Left cardiac atrium (tissue), 4 donors: Measurements from ENCODE around the gene PROM1. TPM values are rescaled to one million over a fixed set of nuclear protein-coding genes. Genes with fewer than 3 reads are reported as not detected.
A peak's percentile ranks its signal among the peaks of the same experiment; 100 is the strongest.

Experiments used
- ATAC-seq, 2 donors: fragments of 200-7000 bp; cut with Tn5 transposase; one replicate each; pipeline ENCODE4 v1.9.1; 2020; ENCODE audit warnings: mild to moderate bottlenecking in 2 of 2, moderate library complexity in 2 of 2
- DNase-seq: peaks from one replicate; pipeline ENCODE4 v3.0.0-alpha.2; 2020
- intact Hi-C, 2 donors: fragments of 100-400 bp; cut with DNase I; formaldehyde crosslinking; loops; one replicate each; pipeline versions ENCODE4 v1.14.1 to v1.15.1; 2022 to 2023
- total RNA-seq, 2 donors: library from RNA; stranded (reverse); fragmentation: NEBNext Ultra II Directional; extraction: Animal tissue kit (Norgen Biotek cat#: 25700); gene quantifications; one replicate each; pipeline ENCODE4 v1.2.1, GENCODE V29; 2021
- donor health status: DM: no; HTN: yes; CAD: no.
- donor health status: DM: no; HTN: yes; CAD: no; lungs with severe emphysema.
- donor health status: DM: yes; HTN: yes; CAD: no.
- donor health status: Dilated cardiomyopathy.

The PROM1 gene
- total RNA-seq, 2 donors from 2014 or later, result 5.5 to 5.8 TPM

GRCh38 chr4:15968551-15969300 lies 115.1 kb downstream of the PROM1 start:
- intact Hi-C loops, result no loop called here
- no peak for DNase-seq

DNA sequence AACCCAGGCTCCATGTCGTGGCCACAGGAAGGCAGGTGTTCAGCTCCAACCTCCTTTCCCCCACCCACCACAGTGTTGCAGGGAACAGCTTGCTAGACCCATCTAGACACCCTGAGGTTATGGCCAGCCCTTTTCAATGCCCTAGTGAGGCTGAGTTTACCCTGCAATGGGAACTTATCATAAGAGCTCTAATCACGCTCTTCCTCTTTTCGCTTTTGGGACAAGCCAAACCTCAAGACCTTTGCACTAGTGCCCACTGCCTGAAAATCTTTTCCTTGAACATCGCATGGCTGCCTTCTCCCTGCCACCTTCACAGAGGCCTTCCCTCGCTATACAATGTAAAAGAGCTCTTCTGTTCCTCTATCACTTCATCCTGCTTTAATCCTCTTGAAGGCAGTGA lies 118.5 kb downstream of the PROM1 start:
- intact Hi-C loops, result no loop called here
- DNase-seq (no peak), ATAC-seq (no peak)

More at GRCh38 chr4:15968551-15969300, 115.1 kb downstream of the PROM1 start:
- ATAC-seq, result no peak

GRCh38 chr4:15964159-15964558 lies 119.7 kb downstream of the PROM1 start:
- intact Hi-C loops, result loop anchor here in 1 of 2 donors (5.0 kb wide), 1 partner anchor 38 kb away; no protein-coding TSS in a partner anchor
- no peak for ATAC-seq

GRCh38 chr4:15963576-15963975 lies 120.2 kb downstream of the PROM1 start:
- no peak for DNase-seq
- intact Hi-C loops, result loop anchor here in 1 of 2 donors (5.0 kb wide), 1 partner anchor 39 kb away; no protein-coding TSS in a partner anchor
- peak in 1 of 2 donors; percentile 32 for ATAC-seq

More at GRCh38 chr4:15964159-15964558, 119.7 kb downstream of the PROM1 start:
- no peak for DNase-seq

DNA sequence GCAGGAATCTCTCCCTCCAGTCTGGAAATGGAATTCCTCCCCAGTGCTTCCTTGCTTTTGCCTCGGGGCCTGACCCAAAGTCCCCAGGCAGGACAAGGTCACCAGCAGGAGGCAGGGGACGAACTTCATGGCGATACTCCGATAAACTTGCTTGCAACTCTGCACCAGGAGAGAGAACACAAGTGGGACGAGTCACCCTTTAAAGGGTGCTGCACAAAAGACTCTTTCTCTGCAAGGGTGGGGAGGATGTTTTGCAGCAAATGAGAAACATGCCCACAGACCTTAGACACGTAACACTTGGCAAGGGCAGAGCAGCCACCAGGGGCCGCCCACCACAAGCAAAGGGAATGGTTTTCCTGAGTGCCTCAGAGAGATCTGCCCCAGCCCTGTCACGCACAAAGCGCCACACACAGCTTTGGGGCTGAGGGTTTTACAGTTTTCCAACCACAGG lies 120.8 kb downstream of the PROM1 start, which contains the start of gene FGFBP2:
Gene FGFBP2 (minus strand): TSS at position 175 of the 451 bp plus-strand sequence. CDS start 46 bp downstream, at position 129.
- intact Hi-C loops, result loop anchor here in 1 of 2 donors (5.0 kb wide), 1 partner anchor 39 kb away; no protein-coding TSS in a partner anchor
- DNase-seq (peak; percentile 29), ATAC-seq (peak; percentile 79 to 93)

- intact Hi-C loops, result loop anchor here in 1 of 2 donors (5.0 kb wide), 1 partner anchor 40 kb away; no protein-coding TSS in a partner anchor
These were observed 121.9 kb downstream of the PROM1 start for GRCh38 chr4:15961781-15962510.

DNA sequence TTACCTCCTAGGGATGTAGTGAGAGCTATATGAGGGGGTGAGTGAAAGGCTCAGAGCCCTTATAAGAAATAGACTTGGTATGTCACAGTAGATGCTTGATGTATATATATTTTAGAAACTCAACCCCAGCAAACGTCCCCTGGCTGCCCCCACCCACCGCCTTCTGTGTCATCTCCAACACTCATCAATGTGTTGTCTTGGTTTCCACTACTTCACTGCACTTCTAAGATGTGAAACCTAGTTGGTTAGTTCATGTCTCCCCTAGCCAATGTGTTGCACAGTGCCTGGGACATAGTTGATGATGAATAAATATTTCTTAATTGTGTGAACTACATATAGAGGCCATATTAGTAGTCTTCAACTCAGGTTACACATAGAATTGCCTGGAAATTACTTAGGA lies 125.3 kb downstream of the PROM1 start:
- ATAC-seq, result no peak
- intact Hi-C loops, result loop anchor here (5.0 kb wide), 3 partner anchors 76 to 226 kb away; no protein-coding TSS in a partner anchor

More at GRCh38 chr4:15961781-15962510, 121.9 kb downstream of the PROM1 start:
- ATAC-seq, result peak in 1 of 2 donors; percentile 15
- DNase-seq, result no peak

DNA sequence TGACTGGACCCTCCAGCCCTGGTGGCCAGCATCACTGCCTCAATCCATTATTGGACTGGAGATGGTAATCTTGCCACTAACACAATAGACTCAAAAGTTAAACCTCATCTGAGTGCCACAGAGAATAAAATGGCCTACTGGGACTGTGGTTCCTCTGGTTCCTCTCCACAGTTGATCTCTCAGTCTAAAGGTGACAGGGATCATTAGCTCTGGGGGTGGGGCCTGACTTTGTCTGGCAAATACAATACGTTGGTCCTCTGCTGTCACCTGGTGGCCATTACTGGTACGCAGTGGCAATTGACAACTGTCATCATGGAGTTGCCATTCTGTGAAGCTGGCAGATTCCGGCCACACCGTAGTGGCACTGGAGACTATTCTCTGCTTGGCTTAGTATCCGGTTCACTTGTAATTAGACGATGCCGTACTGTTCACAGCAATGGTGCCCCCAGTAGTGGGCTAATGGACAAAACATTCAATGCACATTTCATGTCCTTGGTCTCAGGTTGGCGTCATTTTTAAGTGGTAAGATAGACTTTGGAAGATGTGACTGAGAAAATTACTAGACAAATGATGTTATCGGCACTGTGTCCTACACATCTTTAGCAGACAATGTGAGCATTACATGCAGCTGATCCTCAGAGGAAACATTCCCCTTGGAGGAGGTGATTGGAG lies 127.5 kb downstream of the PROM1 start:
- DNase-seq, result peak; percentile 82
- ATAC-seq, result peak; percentile 91 to 94
- intact Hi-C loops, result loop anchor here (2.0 to 5.0 kb wide), 4 partner anchors 74 to 478 kb away; no protein-coding TSS in a partner anchor

More for the DNA sequence above, 125.3 kb downstream of the PROM1 start:
- DNase-seq, result no peak

DNA sequence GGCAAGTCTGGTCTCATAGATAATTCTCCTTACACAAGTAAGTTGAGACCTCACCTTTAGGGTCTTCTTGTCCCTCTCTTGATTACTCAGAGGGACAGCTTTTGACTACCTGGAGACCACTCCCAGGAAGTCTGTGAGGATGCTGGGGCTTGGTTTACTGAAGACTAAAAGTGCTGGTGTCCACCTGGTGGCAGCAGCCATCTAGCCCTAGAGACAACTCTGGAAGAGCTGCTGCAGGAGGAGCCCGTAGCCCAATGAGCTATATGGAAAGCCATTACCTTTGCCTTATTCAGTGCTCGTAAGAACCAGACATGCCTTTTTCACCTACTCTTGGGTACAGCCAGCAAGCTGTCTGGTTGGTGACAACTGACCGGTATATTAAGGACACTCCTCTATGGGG lies 128.2 kb downstream of the PROM1 start:
- intact Hi-C loops, result loop anchor here (1.0 to 5.0 kb wide), 5 partner anchors 73 to 477 kb away; no protein-coding TSS in a partner anchor
- peak; percentile 8 to 43 for ATAC-seq
- DNase-seq, result no peak

DNA sequence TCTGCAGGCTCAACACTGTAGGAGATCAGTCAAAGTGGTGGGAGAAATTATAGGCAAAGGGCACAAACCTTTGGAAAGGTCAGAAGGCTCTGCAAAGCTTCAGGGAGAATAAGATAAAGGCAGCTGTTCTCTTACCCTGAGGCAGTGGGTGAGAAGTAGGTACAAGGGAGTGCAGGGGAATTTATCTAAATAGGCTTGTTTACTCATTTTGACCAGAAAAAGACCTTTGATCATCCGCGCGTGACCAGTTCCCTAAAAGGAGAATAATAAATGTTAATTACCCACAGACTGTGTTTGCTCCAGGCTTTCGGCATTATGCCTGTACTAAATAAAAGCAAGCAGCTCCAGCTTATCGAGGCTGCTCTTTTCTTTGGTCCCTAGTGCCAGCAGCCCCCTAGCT lies 130.2 kb downstream of the PROM1 start:
- intact Hi-C loops, result no loop called here
- DNase-seq (no peak), ATAC-seq (no peak)

DNA sequence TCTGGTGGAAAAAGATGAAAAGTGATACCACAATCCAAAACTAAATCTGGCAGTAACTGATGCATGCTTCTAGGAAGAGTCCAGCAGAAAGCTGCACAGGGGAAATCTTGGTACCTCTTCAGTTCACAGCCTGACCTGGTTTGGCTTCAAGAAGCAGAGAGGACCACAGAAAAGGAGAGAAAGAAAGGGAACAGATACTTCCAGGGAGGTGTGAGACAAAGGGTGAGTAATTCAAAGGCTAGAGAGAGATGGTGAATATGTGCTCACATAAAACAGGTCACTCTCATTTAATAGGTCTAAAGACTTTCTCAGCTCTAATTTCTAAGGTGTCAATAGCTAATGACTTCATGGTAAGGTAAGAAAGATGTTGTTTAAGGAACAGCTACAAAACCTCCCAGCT lies 132.0 kb downstream of the PROM1 start:
- no peak for ATAC-seq
- no peak for DNase-seq
- intact Hi-C loops, result no loop called here

DNA sequence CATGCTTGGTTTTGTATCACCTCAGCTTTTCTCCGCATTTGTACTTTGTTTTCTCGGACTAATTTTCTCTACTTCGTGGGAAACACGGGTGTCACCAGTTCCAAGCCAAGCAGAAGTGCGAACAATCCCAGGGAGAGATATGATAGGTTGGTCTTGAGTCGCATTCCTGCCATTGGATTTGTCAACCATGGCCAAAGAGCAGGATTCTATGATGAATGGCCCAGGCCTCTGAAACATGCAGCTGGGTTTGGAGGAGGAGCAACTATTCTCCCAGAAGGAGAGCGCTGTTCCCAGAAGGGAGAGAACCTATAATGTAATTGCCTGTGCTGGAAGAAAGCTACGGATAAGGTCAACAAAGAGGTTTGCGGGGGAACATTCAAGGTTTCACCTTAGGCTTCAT lies 135.0 kb downstream of the PROM1 start:
- DNase-seq (no peak), ATAC-seq (no peak)
- intact Hi-C loops, result no loop called here

GRCh38 chr4:15947684-15948083 lies 136.1 kb downstream of the PROM1 start:
- intact Hi-C loops, result no loop called here
- no peak for ATAC-seq
- no peak for DNase-seq

- intact Hi-C loops, result no loop called here
- DNase-seq (no peak), ATAC-seq (peak in 1 of 2 donors; percentile 53)
These were observed 138.3 kb downstream of the PROM1 start for GRCh38 chr4:15945516-15945915.

- ATAC-seq, result no peak
- no peak for DNase-seq
- intact Hi-C loops, result no loop called here
These were observed 138.9 kb downstream of the PROM1 start for GRCh38 chr4:15944895-15945294.

DNA sequence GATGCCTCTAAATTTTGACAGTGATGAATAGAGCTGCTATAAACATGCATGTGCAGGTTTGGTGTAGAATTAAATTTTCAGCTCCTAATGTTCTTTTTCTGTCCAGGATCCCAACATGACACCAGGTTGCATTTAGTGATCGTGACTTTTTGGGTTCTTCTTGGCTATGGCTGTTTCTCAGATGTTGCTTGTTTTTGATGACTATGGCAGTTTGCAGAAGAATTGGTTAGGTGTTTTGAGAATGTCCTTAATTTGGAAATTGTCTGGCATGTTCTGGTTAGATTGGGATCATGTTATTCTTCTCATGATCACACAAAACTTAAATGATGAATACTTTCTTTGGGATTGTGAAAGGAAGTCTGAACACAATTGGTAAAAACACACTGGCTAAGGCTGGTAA lies 141.5 kb downstream of the PROM1 start:
- DNase-seq (no peak), ATAC-seq (no peak)
- intact Hi-C loops, result no loop called here

DNA sequence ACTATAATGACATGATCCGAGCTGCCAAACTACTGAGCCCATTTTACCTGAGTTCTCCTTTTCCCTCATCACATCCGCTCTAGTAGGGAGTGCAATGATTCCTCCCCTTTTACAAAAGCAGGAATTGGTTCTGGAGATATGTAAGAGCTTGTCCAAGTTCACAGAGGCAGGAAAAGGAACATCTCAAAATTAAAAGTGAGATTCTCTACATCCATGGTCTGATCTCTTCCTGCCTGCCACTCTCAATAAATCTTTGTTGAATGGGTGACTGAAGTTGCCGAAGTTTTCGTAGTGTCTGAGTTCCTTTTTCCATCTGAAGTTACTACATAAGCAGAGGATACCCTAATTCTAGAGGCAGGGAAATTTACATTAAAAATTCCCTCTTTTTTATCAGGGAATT lies 145.2 kb downstream of the PROM1 start, which contains the start of gene FGFBP1:
Gene FGFBP1 (minus strand): TSS at position 101 of the 400 bp plus-strand sequence. CDS start 2,108 bp downstream, outside the sequence.
- no peak for DNase-seq
- no peak for ATAC-seq
- intact Hi-C loops, result no loop called here

- ATAC-seq (peak; percentile 34 to 85), DNase-seq (no peak)
- intact Hi-C loops, result no loop called here
These were observed 145.6 kb downstream of the PROM1 start for GRCh38 chr4:15938182-15938581.

DNA sequence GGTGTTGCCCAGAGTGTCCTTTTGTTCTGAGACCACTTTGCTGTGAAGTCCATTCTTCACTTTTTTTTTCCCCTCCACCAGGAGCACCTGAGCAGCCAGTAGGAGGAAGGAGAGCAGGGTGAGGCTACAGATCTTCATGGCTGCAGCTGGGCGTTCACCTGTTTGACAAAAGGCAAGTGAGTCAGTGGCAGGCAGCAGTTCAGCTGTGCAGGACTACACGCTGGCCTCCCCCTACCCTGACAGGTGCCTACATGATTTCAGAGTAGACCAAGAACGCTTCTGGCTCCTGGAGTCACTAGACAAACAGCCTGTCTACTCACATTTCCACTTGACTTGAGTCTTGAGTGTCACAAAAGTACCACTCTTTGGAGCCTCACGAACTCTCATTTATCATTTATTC lies 147.3 kb downstream of the PROM1 start:
- DNase-seq (no peak), ATAC-seq (no peak)
- intact Hi-C loops, result no loop called here
